ENCODE measurements around the gene FCGR3B.
"Not testable (repeated sequence)": the region's sequence is repeated elsewhere in the genome, so short reads cannot be mapped to it uniquely, and the experiment has no call there.

- TF ChIP-seq POLR2AphosphoS5 (IDR thresholded peaks at IDR 0.05; ENCODE audit: borderline replicate concordance, low read depth, low read length); EZH2 (IDR thresholded peaks at IDR 0.05): not testable (repeated sequence)
Measured at GRCh38 chr1:161643481-161644208, 12.7 kb upstream of the FCGR3B start.
